HG03135 (cell line): ENCODE results near the gene FYN.
"Not testable (repeated sequence)": the region's sequence is repeated elsewhere in the genome, so short reads cannot be mapped to it uniquely, and the experiment has no call there.

ENCODE experiments used
- ATAC-seq: cut with Tn5 transposase; IDR thresholded peaks from one replicate; pipeline ENCODE4 v1.9.1; 2021; ENCODE audit warnings: mild to moderate bottlenecking, moderate library complexity; ENCODE audit not compliant: unreplicated experiment

FYN gene

GRCh38 chr6:111873178-111874024 is at the start of gene FYN:
Gene FYN, minus strand, starts transcription at chr6:111873452. Its CDS starts 153,401 bp downstream, at chr6:111720051.
- ATAC-seq, result peak; percentile 100

GRCh38 chr6:111922454-111923297 is 49.4 kb upstream of the FYN start:
- ATAC-seq, result no peak

DNA sequence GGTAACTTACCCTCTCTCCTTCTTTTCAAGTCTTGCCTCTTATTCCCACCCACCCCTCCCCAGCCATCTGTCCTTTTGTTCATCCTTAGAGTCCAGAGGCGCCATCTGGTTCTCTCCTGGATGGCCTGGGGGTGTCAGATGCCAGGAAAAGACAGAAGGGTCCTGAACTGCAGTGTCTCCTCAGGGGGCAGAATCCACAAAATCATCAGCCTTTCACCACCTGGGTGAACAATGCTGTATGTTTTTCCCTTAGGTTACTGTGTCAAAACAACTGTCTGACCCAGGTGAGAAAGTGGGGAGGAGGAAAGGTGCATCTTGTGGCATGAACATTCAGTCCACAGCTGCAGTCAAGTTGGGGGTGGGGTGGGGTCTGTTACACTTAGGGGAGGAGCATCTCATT is 47.9 kb upstream of the FYN start:
- ATAC-seq, result no peak

DNA sequence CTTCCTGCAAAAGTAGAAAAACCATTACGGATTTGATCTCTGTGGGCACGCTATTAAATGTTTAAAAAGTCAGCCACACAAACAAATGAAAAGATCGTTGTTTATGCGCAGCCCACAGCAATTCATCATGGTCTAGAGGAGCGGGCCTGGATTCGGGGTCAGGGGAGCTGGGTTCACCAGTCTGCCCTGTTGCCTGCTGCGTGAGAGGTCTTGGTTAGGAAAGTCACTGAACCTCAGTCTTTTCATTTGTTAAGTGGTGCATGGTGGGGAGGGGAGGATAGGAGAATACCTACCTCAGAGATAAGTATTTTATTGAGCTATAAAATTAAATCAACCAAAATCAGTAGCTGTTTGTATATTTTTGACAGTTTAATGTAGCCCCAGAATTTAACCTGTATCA is 47.3 kb upstream of the FYN start:
- no peak for ATAC-seq

DNA sequence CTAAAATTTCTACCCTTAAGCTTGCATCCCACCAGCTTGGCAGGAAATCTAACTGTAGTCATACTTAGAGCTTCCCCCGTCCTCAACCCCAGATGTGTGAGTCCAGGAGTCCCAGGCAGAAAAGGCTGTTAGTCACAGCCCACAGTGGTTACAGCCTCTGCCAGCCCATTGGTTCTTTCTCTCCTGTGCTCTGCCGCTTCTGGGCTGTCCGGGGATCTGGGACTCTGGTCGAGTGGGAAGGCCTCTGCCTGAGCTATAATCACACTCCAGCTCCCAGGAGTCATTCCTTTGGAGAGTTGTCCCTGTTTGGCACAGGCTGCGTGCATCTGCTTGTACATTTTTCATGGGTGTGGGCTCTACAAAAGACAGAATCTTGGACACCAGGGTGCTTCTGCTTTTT is 45.6 kb upstream of the FYN start:
- ATAC-seq, result no peak

DNA sequence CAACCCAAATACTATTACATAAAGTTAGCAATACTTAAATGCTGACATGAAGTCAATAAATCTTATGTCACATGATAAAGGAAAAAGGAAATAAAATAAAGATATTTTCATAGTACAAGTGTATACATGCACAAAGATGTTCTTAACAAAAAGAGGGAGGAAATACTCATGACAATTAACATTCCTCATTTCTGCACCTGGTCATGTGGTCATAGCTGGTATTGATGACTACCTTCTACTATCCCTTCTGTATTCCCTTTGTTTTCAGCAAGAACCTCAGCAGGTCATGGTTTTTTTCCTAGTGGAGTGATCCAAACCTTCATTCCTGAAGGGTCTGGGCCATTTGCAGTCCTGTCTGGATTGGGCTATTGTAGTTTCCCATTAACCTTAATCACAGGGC is 43.5 kb upstream of the FYN start:
- no peak for ATAC-seq

GRCh38 chr6:111914617-111915016 is 41.4 kb upstream of the FYN start:
- no peak for ATAC-seq

- no peak for ATAC-seq
Measured at GRCh38 chr6:111912904-111913303, 39.7 kb upstream of the FYN start.

- no peak for ATAC-seq
Measured at GRCh38 chr6:111911428-111911827, 38.2 kb upstream of the FYN start.

GRCh38 chr6:111909238-111909637 is 36.0 kb upstream of the FYN start:
- no peak for ATAC-seq

GRCh38 chr6:111908365-111908764 is 35.1 kb upstream of the FYN start:
- ATAC-seq, result not testable (repeated sequence)

DNA sequence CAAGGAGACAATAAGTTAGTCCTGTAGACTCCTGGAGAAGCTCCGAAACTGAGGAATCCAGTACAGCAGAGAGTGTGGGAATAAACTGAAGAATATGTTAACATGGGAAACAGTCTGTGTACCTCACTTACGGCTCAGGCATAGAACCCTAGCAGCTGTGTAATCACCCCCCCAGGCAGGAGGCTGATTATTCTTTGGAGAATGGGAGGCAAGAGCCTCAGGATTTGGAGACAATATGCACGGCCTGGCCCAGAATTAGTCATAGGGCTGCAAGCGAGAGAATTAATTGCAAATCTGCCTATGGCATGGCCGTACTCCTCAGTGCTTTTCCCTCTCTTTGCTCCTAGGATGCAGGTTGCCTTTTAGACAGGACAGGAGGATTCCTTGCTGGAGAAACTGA is 27.5 kb upstream of the FYN start:
- ATAC-seq, result no peak

DNA sequence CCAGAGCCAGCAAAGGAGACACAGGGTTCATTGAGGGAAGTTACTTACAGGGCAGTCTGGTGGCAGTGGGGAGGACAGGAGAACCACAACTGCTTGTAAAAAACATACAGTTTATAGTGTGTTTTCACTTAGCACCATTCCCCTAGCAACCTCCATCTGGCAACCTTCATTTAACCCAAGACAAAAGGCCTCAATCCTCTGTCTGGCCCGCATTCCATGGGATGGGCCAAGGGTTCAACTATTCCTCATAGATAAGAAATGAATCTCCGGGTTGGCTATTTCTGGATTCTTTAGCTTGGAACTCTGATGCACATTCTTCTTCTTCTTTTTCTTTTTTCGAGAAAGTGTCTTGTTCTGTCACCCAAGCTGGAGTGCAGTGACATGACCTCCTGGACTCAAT is 26.3 kb upstream of the FYN start:
- no peak for ATAC-seq

- ATAC-seq, result no peak
Measured at GRCh38 chr6:111898452-111898851, 25.2 kb upstream of the FYN start.

GRCh38 chr6:111894951-111895350 is 21.7 kb upstream of the FYN start:
- no peak for ATAC-seq

- ATAC-seq, result no peak
Measured at GRCh38 chr6:111894272-111894671, 21.0 kb upstream of the FYN start.

- no peak for ATAC-seq
Measured at GRCh38 chr6:111892431-111892830, 19.2 kb upstream of the FYN start.

GRCh38 chr6:111890988-111891387 is 17.7 kb upstream of the FYN start:
- ATAC-seq, result no peak

- ATAC-seq, result no peak
Measured at GRCh38 chr6:111888928-111889695, 15.9 kb upstream of the FYN start.

GRCh38 chr6:111886793-111887192 is 13.5 kb upstream of the FYN start:
- not testable (repeated sequence) for ATAC-seq

- no peak for ATAC-seq
Measured at GRCh38 chr6:111885373-111886027, 12.2 kb upstream of the FYN start.
